HEK293 (cell line): ENCODE data around the gene ABCC10.

Experiments used
- CTCF ChIA-PET: fragments of 350-600 bp; formaldehyde crosslinking; extraction: SDS; loops from one replicate; lab custom pipeline; 2021; ENCODE audit warnings: antibody characterized with exemption; lab: Yijun Ruan, JAX
- POLR2A ChIA-PET: fragments of 300-600 bp; formaldehyde crosslinking; extraction: SDS; loops from one replicate; lab custom pipeline; 2020; ENCODE audit warnings: antibody characterized with exemption, inconsistent platforms; lab: Yijun Ruan, JAX
- H3K27ac ChIP-seq: fragments of 200-500 bp; sonication (Bioruptor generic); 2 replicates; pipeline ENCODE4 v1.5.1; 2014; ENCODE audit warnings: low read depth, low read length, control low read depth, inconsistent platforms; ENCODE audit errors: extremely low read depth
- H3K36me3 ChIP-seq, 2 experiments: fragments of 200-500 bp in 1 of 2; sonication (Bioruptor generic) in 1 of 2; 1 replicate in 1 of 2; 2 replicates in 1 of 2; pipeline ENCODE4 v1.5.1; 2014 to 2017; ENCODE audit warnings: inconsistent platforms in 2 of 2, low read length in 2 of 2; ENCODE audit not compliant: control insufficient read depth in 2 of 2, insufficient read depth in 1 of 2
- H3K4me1 ChIP-seq: fragments of 200-500 bp; sonication (Bioruptor generic); 2 replicates; pipeline ENCODE4 v1.5.1; 2014; ENCODE audit warnings: mild to moderate bottlenecking, low read length, inconsistent platforms; ENCODE audit not compliant: control insufficient read depth, insufficient read depth
- H3K4me3 ChIP-seq: 2 replicates; pipeline ENCODE4 v1.5.1; 2011; ENCODE audit warnings: low read depth, mild to moderate bottlenecking, control low read depth, low read length, moderate library complexity
- H3K9me3 ChIP-seq: fragments of 200-500 bp; sonication (Bioruptor generic); 2 replicates; pipeline ENCODE4 v1.5.1; 2014; ENCODE audit warnings: low read depth, low read length, inconsistent platforms; ENCODE audit not compliant: control insufficient read depth, insufficient read depth
- KLF7 ChIP-seq: fragments of 450-650 bp; formaldehyde crosslinking; IDR thresholded peaks from 2 replicates; pipeline ENCODE4 v1.5.1; 2016; ENCODE audit warnings: missing biosample characterization, missing genetic modification characterization, borderline replicate concordance
- KLF9 ChIP-seq: fragments of 450-650 bp; formaldehyde crosslinking; IDR thresholded peaks from 2 replicates; pipeline ENCODE4 v1.5.1; 2016; ENCODE audit warnings: missing biosample characterization, missing genetic modification characterization, low read depth
- OVOL3 ChIP-seq: fragments of 450-650 bp; formaldehyde crosslinking; IDR thresholded peaks from 2 replicates; pipeline ENCODE4 v1.5.1; 2016; ENCODE audit warnings: missing biosample characterization, missing genetic modification characterization
- ZBTB21 ChIP-seq: fragments of 450-650 bp; formaldehyde crosslinking; IDR thresholded peaks from 2 replicates; pipeline ENCODE4 v1.5.1; 2017; ENCODE audit warnings: missing biosample characterization, missing genetic modification characterization
- ZNF112 ChIP-seq: fragments of 450-650 bp; formaldehyde crosslinking; IDR thresholded peaks from 2 replicates; pipeline ENCODE4 v1.5.0; 2017; ENCODE audit warnings: missing biosample characterization, missing genetic modification characterization
- ZNF157 ChIP-seq: fragments of 450-650 bp; formaldehyde crosslinking; IDR thresholded peaks from 2 replicates; pipeline ENCODE4 v1.5.1; 2016; ENCODE audit warnings: missing biosample characterization, missing genetic modification characterization
- ZNF169 ChIP-seq: fragments of 450-650 bp; formaldehyde crosslinking; IDR thresholded peaks from 2 replicates; pipeline ENCODE4 v1.5.1; 2016; ENCODE audit warnings: missing biosample characterization, missing genetic modification characterization
- ZNF302 ChIP-seq: fragments of 450-650 bp; formaldehyde crosslinking; IDR thresholded peaks from 2 replicates; pipeline ENCODE4 v1.5.1; 2016; ENCODE audit warnings: missing biosample characterization, missing genetic modification characterization, low read depth
- ZNF366 ChIP-seq: fragments of 450-650 bp; formaldehyde crosslinking; conservative IDR thresholded peaks from 2 replicates; pipeline ENCODE4 v1.5.1; 2016; ENCODE audit warnings: missing biosample characterization, missing genetic modification characterization
- ZNF423 ChIP-seq: fragments of 450-650 bp; formaldehyde crosslinking; IDR thresholded peaks from 2 replicates; pipeline ENCODE4 v1.5.1; 2016; ENCODE audit warnings: missing biosample characterization, missing genetic modification characterization
- ZNF473 ChIP-seq: fragments of 450-650 bp; formaldehyde crosslinking; IDR thresholded peaks from 2 replicates; pipeline ENCODE4 v1.5.1; 2017; ENCODE audit warnings: missing biosample characterization, missing genetic modification characterization
- ZNF530 ChIP-seq: fragments of 450-650 bp; formaldehyde crosslinking; IDR thresholded peaks from 2 replicates; pipeline ENCODE4 v1.5.1; 2016; ENCODE audit warnings: low read depth, missing biosample characterization, missing genetic modification characterization
- ZNF544 ChIP-seq: fragments of 450-650 bp; formaldehyde crosslinking; IDR thresholded peaks from 2 replicates; pipeline ENCODE4 v1.5.0; 2017; ENCODE audit warnings: missing biosample characterization, missing genetic modification characterization
- ZNF600 ChIP-seq: fragments of 450-650 bp; formaldehyde crosslinking; IDR thresholded peaks from 2 replicates; pipeline ENCODE4 v1.5.1; 2016; ENCODE audit warnings: missing biosample characterization, missing genetic modification characterization
- ZNF660 ChIP-seq: fragments of 450-650 bp; IDR thresholded peaks from 2 replicates; pipeline ENCODE4 v1.5.1; 2018; ENCODE audit warnings: missing biosample characterization, mild to moderate bottlenecking, missing genetic modification characterization
- ZNF76 ChIP-seq: fragments of 450-650 bp; formaldehyde crosslinking; IDR thresholded peaks from 2 replicates; pipeline ENCODE4; 2016; ENCODE audit warnings: low read depth, missing biosample characterization, missing genetic modification characterization, borderline replicate concordance
- TF ChIP-seq, protein P1 (sequence below): fragments of 450-650 bp; formaldehyde crosslinking; IDR thresholded peaks from 2 replicates; pipeline ENCODE4 v1.5.1; 2017; ENCODE audit warnings: missing biosample characterization, missing genetic modification characterization
- TF ChIP-seq, protein P2 (sequence below): fragments of 450-650 bp; formaldehyde crosslinking; IDR thresholded peaks from 2 replicates; pipeline ENCODE4 v1.5.1; 2016; ENCODE audit warnings: missing biosample characterization, missing genetic modification characterization
- TF ChIP-seq, protein P3 (sequence below): sonication (generic); formaldehyde crosslinking; IDR thresholded peaks from 2 replicates; pipeline ENCODE4 v1.8.1; 2022; ENCODE audit warnings: mild to moderate bottlenecking, moderate library complexity, missing genetic modification reagents

ABCC10 gene

DNA sequence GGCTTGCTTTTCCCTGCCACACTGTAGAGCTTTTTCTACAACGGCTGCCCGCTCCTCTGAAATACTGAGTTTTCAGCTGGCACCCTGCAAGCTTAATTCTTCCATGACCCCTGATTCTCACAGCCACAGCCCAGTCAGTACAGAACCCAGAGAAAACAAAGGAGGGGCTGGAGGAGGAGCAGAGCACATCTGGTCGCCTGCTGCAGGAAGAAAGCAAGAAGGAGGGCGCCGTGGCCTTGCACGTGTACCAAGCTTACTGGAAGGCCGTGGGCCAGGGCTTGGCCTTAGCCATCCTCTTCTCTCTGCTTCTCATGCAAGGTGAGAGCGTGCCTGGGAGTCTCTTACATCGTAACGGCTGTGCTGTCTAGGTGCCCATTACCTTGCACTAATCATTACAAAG, 16.7 kb downstream of the ABCC10 start (continued):
- TF ChIP-seq, protein P1, sequence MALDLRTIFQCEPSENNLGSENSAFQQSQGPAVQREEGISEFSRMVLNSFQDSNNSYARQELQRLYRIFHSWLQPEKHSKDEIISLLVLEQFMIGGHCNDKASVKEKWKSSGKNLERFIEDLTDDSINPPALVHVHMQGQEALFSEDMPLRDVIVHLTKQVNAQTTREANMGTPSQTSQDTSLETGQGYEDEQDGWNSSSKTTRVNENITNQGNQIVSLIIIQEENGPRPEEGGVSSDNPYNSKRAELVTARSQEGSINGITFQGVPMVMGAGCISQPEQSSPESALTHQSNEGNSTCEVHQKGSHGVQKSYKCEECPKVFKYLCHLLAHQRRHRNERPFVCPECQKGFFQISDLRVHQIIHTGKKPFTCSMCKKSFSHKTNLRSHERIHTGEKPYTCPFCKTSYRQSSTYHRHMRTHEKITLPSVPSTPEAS, result no peak
- TF ChIP-seq, protein P2, sequence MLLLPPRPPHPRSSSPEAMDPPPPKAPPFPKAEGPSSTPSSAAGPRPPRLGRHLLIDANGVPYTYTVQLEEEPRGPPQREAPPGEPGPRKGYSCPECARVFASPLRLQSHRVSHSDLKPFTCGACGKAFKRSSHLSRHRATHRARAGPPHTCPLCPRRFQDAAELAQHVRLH (tag by site-specific recombination), result no peak

DNA sequence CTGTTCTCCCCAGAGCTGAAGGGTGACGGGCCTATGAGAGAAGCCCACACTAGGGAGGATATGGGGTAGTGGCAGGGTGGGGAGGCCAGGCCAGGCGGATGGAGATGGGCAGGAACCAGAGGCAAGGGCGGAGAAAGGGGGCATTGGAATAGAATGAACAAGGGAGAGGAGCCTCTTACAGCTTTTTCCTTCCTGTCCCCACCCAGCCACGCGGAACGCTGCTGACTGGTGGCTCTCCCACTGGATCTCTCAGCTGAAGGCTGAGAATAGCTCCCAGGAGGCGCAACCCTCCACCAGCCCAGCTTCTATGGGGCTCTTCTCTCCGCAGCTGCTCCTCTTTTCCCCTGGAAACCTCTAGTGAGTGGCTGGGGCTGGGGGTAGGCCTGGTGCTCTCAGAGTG, 17.2 kb downstream of the ABCC10 start:
- ChIA-PET POLR2A (interaction anchor here (0.6 to 1.2 kb wide), 4 partner anchors 9 to 728 kb away, joined by 3 to 5 read pairs (median 3); partner anchors contain the start of gene ZNF318), CTCF (interaction anchor here (0.6 to 1.8 kb wide), 2 partner anchors 12 to 52 kb away, joined by 5 to 8 read pairs; no protein-coding TSS in a partner anchor)
- TF ChIP-seq ZNF544 (tag by site-specific recombination), result no peak
- TF ChIP-seq ZNF169, result no peak
- TF ChIP-seq OVOL3 (tag by site-specific recombination), result no peak
- no peak for TF ChIP-seq ZNF530 (tag by site-specific recombination)
- TF ChIP-seq ZNF157 (tag by site-specific recombination), result no peak
- no peak for TF ChIP-seq ZNF660 (tag by site-specific recombination)
- TF ChIP-seq ZNF473 (tag by site-specific recombination), result no peak
- TF ChIP-seq ZNF302 (tag by site-specific recombination), result no peak
- Histone ChIP-seq H3K4me1 (no peaks in the 10 kb centered on the region), H3K4me3 (no peak overlapping the region), H3K27ac (no peak overlapping the region), H3K36me3 (peaks cover 13 to 80% of the 10 kb centered on the region in 2 experiments; a peak in 2 of 3 replicates), H3K9me3 (no peaks in the 10 kb centered on the region)

DNA sequence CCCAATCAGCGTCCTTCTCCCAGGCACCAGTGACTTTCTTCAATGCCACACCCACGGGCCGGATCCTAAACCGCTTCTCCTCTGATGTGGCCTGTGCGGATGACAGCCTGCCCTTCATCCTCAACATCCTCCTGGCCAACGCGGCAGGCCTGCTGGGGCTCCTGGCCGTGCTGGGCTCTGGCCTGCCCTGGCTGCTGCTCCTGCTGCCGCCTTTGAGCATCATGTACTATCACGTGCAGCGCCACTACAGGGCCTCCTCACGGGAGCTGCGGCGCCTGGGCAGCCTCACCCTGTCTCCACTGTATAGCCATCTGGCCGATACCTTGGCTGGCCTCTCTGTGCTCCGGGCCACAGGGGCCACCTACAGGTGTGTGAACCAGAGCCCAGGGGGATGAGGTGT, 18.2 kb downstream of the ABCC10 start:
- H3K4me1 ChIP-seq, result no peaks in the 10 kb centered on the region
- ChIA-PET POLR2A (interaction anchor here (1.0 kb wide), 1 partner anchor 9 kb away, joined by 3 read pairs; no protein-coding TSS in a partner anchor), CTCF (no interaction called here)
- TF ChIP-seq KLF9 (tag by site-specific recombination), result no peak
- 0 out of 2 replicates have a peak, but pooled peaks have one; percentile 12 for TF ChIP-seq ZNF600 (tag by site-specific recombination)
- TF ChIP-seq ZNF112 (tag by site-specific recombination), result no peak
- no peak for TF ChIP-seq ZNF76 (tag by site-specific recombination)
- TF ChIP-seq, protein P3, sequence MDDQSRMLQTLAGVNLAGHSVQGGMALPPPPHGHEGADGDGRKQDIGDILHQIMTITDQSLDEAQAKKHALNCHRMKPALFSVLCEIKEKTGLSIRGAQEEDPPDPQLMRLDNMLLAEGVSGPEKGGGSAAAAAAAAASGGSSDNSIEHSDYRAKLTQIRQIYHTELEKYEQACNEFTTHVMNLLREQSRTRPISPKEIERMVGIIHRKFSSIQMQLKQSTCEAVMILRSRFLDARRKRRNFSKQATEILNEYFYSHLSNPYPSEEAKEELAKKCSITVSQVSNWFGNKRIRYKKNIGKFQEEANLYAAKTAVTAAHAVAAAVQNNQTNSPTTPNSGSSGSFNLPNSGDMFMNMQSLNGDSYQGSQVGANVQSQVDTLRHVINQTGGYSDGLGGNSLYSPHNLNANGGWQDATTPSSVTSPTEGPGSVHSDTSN (CRISPR knock-in tag), result no peak
- TF ChIP-seq ZNF423 (tag by site-specific recombination), result no peak
- peaks cover 11 to 86% of the 10 kb centered on the region in 2 experiments; a peak in 2 of 3 replicates for H3K36me3 ChIP-seq
- no peak overlapping the region for H3K4me3 ChIP-seq
- H3K27ac ChIP-seq, result no peak overlapping the region
- no peaks in the 10 kb centered on the region for H3K9me3 ChIP-seq

DNA sequence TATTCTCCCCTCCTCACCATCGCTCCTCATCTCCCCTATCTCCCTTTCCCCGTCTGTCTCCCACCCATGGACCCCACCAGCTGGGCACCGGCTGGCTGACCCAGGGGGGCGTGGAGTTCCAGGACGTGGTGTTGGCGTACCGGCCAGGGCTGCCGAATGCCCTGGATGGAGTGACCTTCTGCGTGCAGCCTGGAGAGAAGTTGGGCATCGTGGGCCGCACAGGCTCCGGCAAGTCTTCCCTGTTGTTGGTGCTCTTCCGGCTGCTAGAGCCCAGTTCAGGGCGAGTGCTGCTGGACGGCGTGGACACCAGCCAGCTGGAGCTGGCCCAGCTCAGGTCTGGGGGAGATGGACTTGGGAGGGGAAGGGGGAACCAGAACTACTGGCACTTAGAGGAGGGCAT, 20.3 kb downstream of the ABCC10 start:
- no peak overlapping the region for H3K27ac ChIP-seq
- no peaks in the 10 kb centered on the region for H3K9me3 ChIP-seq
- CTCF ChIA-PET, result interaction anchor here (0.6 to 3.6 kb wide), 2 partner anchors 49 to 227 kb away, joined by 3 to 14 read pairs; no protein-coding TSS in a partner anchor
- H3K4me3 ChIP-seq, result no peak overlapping the region
- TF ChIP-seq ZNF366 (tag by site-specific recombination), result 0 out of 2 replicates have a peak, but pooled peaks have one; percentile 14
- TF ChIP-seq ZBTB21 (tag by site-specific recombination), result no peak
- TF ChIP-seq KLF7 (tag by site-specific recombination), result no peak
- no peaks in the 10 kb centered on the region for H3K4me1 ChIP-seq
- POLR2A ChIA-PET, result interaction anchor here (0.6 to 0.8 kb wide), 2 partner anchors 9 kb away, joined by 3 read pairs; no protein-coding TSS in a partner anchor
- H3K36me3 ChIP-seq, result peaks cover 0 to 92% of the 10 kb centered on the region in 2 experiments; a peak in 2 of 3 replicates
